ENCODE results near the gene MUC22.
"Not testable (repeated sequence)": the region's sequence is repeated elsewhere in the genome, so short reads cannot be mapped to it uniquely, and the experiment has no call there.

The MUC22 gene

GRCh38 chr6:31057426-31058003 lies 47.2 kb downstream of the MUC22 start:
- no peak for TF ChIP-seq CTCF (IDR thresholded peaks at IDR 0.05; ENCODE audit: borderline replicate concordance, insufficient read depth, low read depth, low read length)
- H3K4me3 ChIP-seq (ENCODE audit: low read depth, low read length), result no peak overlapping the region

GRCh38 chr6:31058128-31058894 lies 48.0 kb downstream of the MUC22 start:
- no peak overlapping the region for H3K4me3 ChIP-seq (ENCODE audit: low read depth, low read length)
- TF ChIP-seq CTCF (IDR thresholded peaks at IDR 0.05; ENCODE audit: borderline replicate concordance, insufficient read depth, low read depth, low read length), result peak; percentile 61; the same call in 1 of the 2 replicates

- H3K4me3 ChIP-seq (ENCODE audit: low read depth, low read length), result no peak overlapping the region
- no peak for TF ChIP-seq CTCF (IDR thresholded peaks at IDR 0.05; ENCODE audit: borderline replicate concordance, insufficient read depth, low read depth, low read length)
These were observed 49.9 kb downstream of the MUC22 start for GRCh38 chr6:31060145-31060544.

- no peak for TF ChIP-seq CTCF (IDR thresholded peaks at IDR 0.05; ENCODE audit: borderline replicate concordance, insufficient read depth, low read depth, low read length)
- H3K4me3 ChIP-seq (ENCODE audit: low read depth, low read length), result no peak overlapping the region
These were observed 53.7 kb downstream of the MUC22 start for GRCh38 chr6:31063906-31064435.

- TF ChIP-seq CTCF (IDR thresholded peaks at IDR 0.05; ENCODE audit: borderline replicate concordance, insufficient read depth, low read depth, low read length), result no peak
- H3K4me3 ChIP-seq (ENCODE audit: low read depth, low read length), result no peak overlapping the region
These were observed 55.3 kb downstream of the MUC22 start for GRCh38 chr6:31065556-31065955.

- H3K4me3 ChIP-seq (ENCODE audit: low read depth, low read length), result not testable (repeated sequence)
These were observed 56.8 kb downstream of the MUC22 start for GRCh38 chr6:31067028-31067427.

- H3K4me3 ChIP-seq (ENCODE audit: low read depth, low read length), result not testable (repeated sequence)
These were observed 57.8 kb downstream of the MUC22 start for GRCh38 chr6:31067891-31068668.
